Esophagus muscularis mucosa (tissue), 4 donors: ENCODE measurements around the gene RAPGEF1. TPM values are rescaled to one million over a fixed set of nuclear protein-coding genes. Genes with fewer than 3 reads are reported as not detected.

ENCODE experiments used
- DNase-seq: peaks from one replicate; pipeline ENCODE4 v3.0.0-alpha.2; 2017; ENCODE audit errors: extremely low spot score
- H3K27ac ChIP-seq, 4 donors: fragments of 200-600 bp; sonication (generic); replicated peaks in 1 of 4; 1 replicate in 3 of 4; 2 replicates in 1 of 4; pipeline ENCODE4 v1.5.1; 2016 to 2019; ENCODE audit warnings: mild to moderate bottlenecking in 1 of 4
- H3K27me3 ChIP-seq, 4 donors: fragments of 200-600 bp; sonication (generic); one replicate each; pipeline versions ENCODE4 v1.5.1 to v1.6.0; 2016 to 2019
- H3K36me3 ChIP-seq, 4 donors: fragments of 200-600 bp; sonication (generic); one replicate each; pipeline ENCODE4 v1.5.1; 2016 to 2019
- H3K4me1 ChIP-seq, 4 donors: fragments of 200-600 bp; sonication (generic); one replicate each; pipeline ENCODE4 v1.5.1; 2016 to 2019
- H3K4me3 ChIP-seq, 4 donors: fragments of 200-600 bp; sonication (generic); 1 replicate in 2 of 4; 2 replicates in 2 of 4; pipeline ENCODE4 v1.5.1; 2016 to 2019; ENCODE audit warnings: mild to moderate bottlenecking in 4 of 4, moderate library complexity in 1 of 4
- H3K9me3 ChIP-seq, 4 donors: fragments of 200-600 bp; sonication (generic); 1 replicate in 3 of 4; 2 replicates in 1 of 4; pipeline ENCODE4 v1.5.1; 2016 to 2019
- CTCF ChIP-seq, 3 experiments: fragments of 200-600 bp in 2 of 3; fragments of 450-650 bp in 1 of 3; sonication (generic) in 2 of 3; IDR thresholded peaks; one replicate each; pipeline ENCODE4 v1.5.1; 2017 to 2019; ENCODE audit warnings: antibody characterized with exemption in 3 of 3, mild to moderate bottlenecking in 2 of 3, moderate library complexity in 1 of 3
- EP300 ChIP-seq: sonication (generic); formaldehyde crosslinking; IDR thresholded peaks from one replicate; pipeline ENCODE4 v1.6.1; 2017; ENCODE audit warnings: antibody characterized with exemption
- POLR2A ChIP-seq: fragments of 450-650 bp; IDR thresholded peaks from one replicate; pipeline ENCODE4 v1.6.1; 2017; ENCODE audit warnings: antibody characterized with exemption, moderate library complexity, mild to moderate bottlenecking, low read depth
- POLR2AphosphoS5 ChIP-seq, 2 donors: sonication (generic); formaldehyde crosslinking; IDR thresholded peaks; one replicate each; pipeline ENCODE4 v1.6.1; 2017; ENCODE audit warnings: antibody characterized with exemption in 2 of 2
- WGBS: methylation state at CpG from one replicate; pipeline ENCODE4 v1.1.5; 2018; 5-methylcytosine and 5-hydroxymethylcytosine counted together
- intact Hi-C: fragments of 100-400 bp; cut with DNase I; formaldehyde crosslinking; loops from one replicate; pipeline ENCODE4 v1.15.1; 2023
- total RNA-seq, 4 donors: library from RNA; depleted of rRNA; stranded (reverse); fragments of >200 nt; gene quantifications; one replicate each; pipeline versions ENCODE4 v1.1.0 to v1.2.1, GENCODE V29; 2016

Gene RAPGEF1
- total RNA-seq = 100 to 1,000 TPM in 2 of 4 donors, 10 to 100 TPM in 2; 66.6 to 138 (median 101) TPM

- no peak for DNase-seq
- Histone ChIP-seq H3K36me3 (no peaks in the 10 kb centered on the region), H3K4me1 (peaks cover 38 to 46% (median 43%) of the 10 kb centered on the region in 4 donors), H3K27ac (peak within 1 kb of the TSS; percentile 86 to 97 (median 88)), H3K4me3 (peak within 1 kb of the TSS; percentile 60 to 94 (median 72)), H3K9me3 (no peaks in the 10 kb centered on the region), H3K27me3 (no peaks in the 10 kb centered on the region)
- intact Hi-C loops = loop anchor here (1.0 to 10.0 kb wide), 3 partner anchors 63 to 385 kb away; no protein-coding TSS in a partner anchor
- 83% methylated on average over 5 of the region's 69 CpGs for WGBS
- TF ChIP-seq POLR2A (no peak), CTCF (IDR thresholded peaks at IDR 0.05) (peak; percentile 80 to 96 (median 87))
These were observed at the start of gene RAPGEF1 for GRCh38 chr9:131739959-131740648. TSS of gene RAPGEF1 (minus strand) at chr9:131740076. CDS start at chr9:131739830, 246 bp downstream.

GRCh38 chr9:131788851-131789250 is 49.0 kb upstream of the RAPGEF1 start:
- H3K27me3 ChIP-seq = peaks cover 0 to 86% (median 6%) of the 10 kb centered on the region in 4 donors

GRCh38 chr9:131787838-131788237 is 48.0 kb upstream of the RAPGEF1 start:
- Histone ChIP-seq H3K4me1 (no peaks in the 10 kb centered on the region), H3K27me3 (peaks cover 0 to 81% (median 6%) of the 10 kb centered on the region in 4 donors), H3K36me3 (no peaks in the 10 kb centered on the region), H3K9me3 (peaks cover 0 to 7% (median 3%) of the 10 kb centered on the region in 4 donors), H3K4me3 (no peak overlapping the region), H3K27ac (no peak overlapping the region)
- no peak for DNase-seq
- intact Hi-C loops = no loop called here
- TF ChIP-seq POLR2A (no peak), CTCF (IDR thresholded peaks at IDR 0.05) (no peak), EP300 (no peak), POLR2AphosphoS5 (IDR thresholded peaks at IDR 0.05) (no peak)
- WGBS = 68% methylated on average over 7 of the region's 9 CpGs

More at GRCh38 chr9:131788851-131789250, 49.0 kb upstream of the RAPGEF1 start:
- H3K27ac ChIP-seq = no peak overlapping the region
- WGBS = 62% methylated on average over 1 of the region's 1 CpG
- DNase-seq = no peak
- no peak overlapping the region for H3K4me3 ChIP-seq
- intact Hi-C loops = no loop called here
- H3K36me3 ChIP-seq = no peaks in the 10 kb centered on the region
- no peaks in the 10 kb centered on the region for H3K4me1 ChIP-seq
- TF ChIP-seq CTCF (IDR thresholded peaks at IDR 0.05) = no peak
- H3K9me3 ChIP-seq = peaks cover 0 to 7% (median 3%) of the 10 kb centered on the region in 4 donors

- H3K36me3 ChIP-seq = no peaks in the 10 kb centered on the region
- H3K9me3 ChIP-seq = peaks cover 0 to 6% (median 2%) of the 10 kb centered on the region in 4 donors
- WGBS = 55% methylated on average over 13 of the region's 13 CpGs
- no peak overlapping the region for H3K4me3 ChIP-seq
- DNase-seq = no peak
- intact Hi-C loops = no loop called here
- TF ChIP-seq POLR2AphosphoS5 (IDR thresholded peaks at IDR 0.05) = no peak
- no peak for TF ChIP-seq POLR2A
- H3K4me1 ChIP-seq = no peaks in the 10 kb centered on the region
- H3K27ac ChIP-seq = no peak overlapping the region
- peaks cover 0 to 77% (median 6%) of the 10 kb centered on the region in 4 donors for H3K27me3 ChIP-seq
These were observed 45.0 kb upstream of the RAPGEF1 start for GRCh38 chr9:131784748-131785501.

GRCh38 chr9:131781069-131781468 is 41.2 kb upstream of the RAPGEF1 start:
- no peaks in the 10 kb centered on the region for H3K9me3 ChIP-seq
- TF ChIP-seq POLR2AphosphoS5 (IDR thresholded peaks at IDR 0.05) (no peak), CTCF (IDR thresholded peaks at IDR 0.05) (no peak), EP300 (no peak), POLR2A (no peak)
- no peaks in the 10 kb centered on the region for H3K4me1 ChIP-seq
- 58% methylated on average over 3 of the region's 3 CpGs for WGBS
- no peak overlapping the region for H3K4me3 ChIP-seq
- DNase-seq = no peak
- H3K27me3 ChIP-seq = peaks cover 0 to 56% (median 0%) of the 10 kb centered on the region in 4 donors
- no peaks in the 10 kb centered on the region for H3K36me3 ChIP-seq
- no peak overlapping the region for H3K27ac ChIP-seq
- intact Hi-C loops = no loop called here
